Measurements from ENCODE around the gene MVB12B.
A peak's percentile ranks its signal among the peaks of the same experiment; 100 is the strongest.

Gene MVB12B

GRCh38 chr9:126494264-126494663, 167.6 kb downstream of the MVB12B start:
- no peak for DNase-seq (ENCODE audit: low read depth in 2 of 2)

GRCh38 chr9:126494746-126495145, 168.1 kb downstream of the MVB12B start:
- no peak for DNase-seq (ENCODE audit: low read depth in 2 of 2)

DNA sequence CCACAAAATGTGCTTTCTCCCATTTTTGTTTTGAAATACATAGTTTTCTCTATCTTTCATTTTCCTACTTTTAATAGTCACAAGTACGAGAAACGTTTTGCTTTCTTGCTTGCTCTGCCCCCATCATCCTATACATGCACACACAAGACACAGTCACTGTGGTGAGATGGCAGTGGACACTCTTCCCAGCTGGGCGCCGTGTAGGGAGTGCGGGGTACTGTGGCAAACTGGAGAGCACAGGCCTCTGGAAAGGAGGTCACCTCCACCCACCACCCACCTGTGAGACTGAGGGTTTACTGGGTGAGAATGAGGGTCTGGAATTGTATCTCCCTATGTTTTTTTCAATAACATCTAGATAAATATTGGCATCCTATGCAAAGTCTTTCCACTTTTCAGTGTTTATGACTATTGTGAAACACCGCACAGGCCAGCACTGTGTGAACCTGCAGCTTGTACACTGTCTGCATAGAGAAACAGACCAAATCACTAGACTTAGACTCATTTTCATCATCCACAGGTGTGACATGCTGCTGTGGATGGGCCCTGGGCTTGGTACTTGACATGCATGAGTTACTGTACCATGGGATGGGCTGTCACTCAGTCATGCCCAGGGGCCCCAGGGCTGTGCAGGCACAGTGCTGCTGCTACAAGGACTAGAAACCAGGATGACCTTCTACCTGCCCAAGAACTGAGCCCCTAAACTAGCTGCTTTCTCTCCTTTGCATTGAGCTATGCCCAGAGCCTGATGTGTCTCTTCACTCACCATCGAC, 169.0 kb downstream of the MVB12B start:
- no peak for DNase-seq (ENCODE audit: low read depth in 2 of 2)

GRCh38 chr9:126496181-126496576, 169.6 kb downstream of the MVB12B start:
- DNase-seq (ENCODE audit: low read depth in 2 of 2), result no peak

- DNase-seq (ENCODE audit: low read depth in 2 of 2), result no peak
Measured at GRCh38 chr9:126496781-126497659, 170.4 kb downstream of the MVB12B start.

- DNase-seq (ENCODE audit: low read depth in 2 of 2), result no peak
Measured at GRCh38 chr9:126497660-126498275, 171.1 kb downstream of the MVB12B start.

- DNase-seq (ENCODE audit: low read depth in 2 of 2), result no peak
Measured at GRCh38 chr9:126498331-126498730, 171.7 kb downstream of the MVB12B start.

DNA sequence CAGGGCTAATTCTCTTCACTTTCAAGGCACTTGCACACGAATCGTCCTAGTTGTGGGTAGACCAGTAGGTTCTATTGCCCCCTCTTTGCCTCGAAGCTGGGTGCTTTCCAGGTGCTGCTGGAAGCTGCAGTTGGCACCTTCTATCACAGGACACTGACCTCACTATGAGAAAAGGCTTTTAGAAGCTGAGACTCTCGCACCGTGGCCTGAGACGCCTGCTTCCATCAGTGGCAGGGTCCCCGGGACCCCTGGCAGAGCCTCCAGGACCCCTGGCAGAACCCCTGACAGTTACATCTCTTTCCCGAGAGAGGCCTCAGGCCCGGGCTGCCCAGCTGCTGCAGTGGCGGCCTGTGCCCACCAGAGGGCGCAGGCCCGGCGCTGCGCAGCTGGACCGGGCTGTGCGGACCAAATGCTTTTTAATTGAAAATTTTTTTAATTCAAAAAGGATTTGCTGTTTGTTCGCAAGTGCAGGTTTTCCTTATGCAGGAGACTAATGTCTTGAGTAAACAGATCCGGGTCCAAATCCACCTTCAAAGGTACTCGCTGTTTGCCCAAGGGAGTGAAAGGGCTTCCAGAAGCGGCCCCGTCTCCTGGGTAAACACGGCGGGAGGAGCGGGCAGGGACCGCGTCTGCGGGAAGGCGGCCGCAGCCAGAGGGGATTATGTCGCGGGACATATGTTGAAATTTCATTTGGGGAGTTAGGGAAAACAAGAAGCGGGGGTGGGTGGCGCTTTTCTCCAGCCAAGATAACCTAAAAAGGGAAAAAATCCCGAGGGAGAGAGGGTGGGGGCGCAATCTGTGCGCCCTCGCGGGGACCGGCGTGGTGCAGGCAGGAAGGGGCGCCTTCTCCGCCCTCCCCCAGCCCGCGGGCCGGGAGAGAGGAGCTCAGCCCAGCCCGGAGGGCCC, 172.6 kb downstream of the MVB12B start:
- DNase-seq (ENCODE audit: low read depth in 2 of 2), result no peak

GRCh38 chr9:126499911-126500599, 173.4 kb downstream of the MVB12B start:
- no peak for DNase-seq (ENCODE audit: low read depth in 2 of 2)

- peak in 1 of 2 experiments; percentile 44 for DNase-seq (ENCODE audit: low read depth in 2 of 2)
Measured at GRCh38 chr9:126500600-126501382, 174.2 kb downstream of the MVB12B start.

- DNase-seq (ENCODE audit: low read depth in 2 of 2), result no peak
Measured at GRCh38 chr9:126501383-126502331, 175.0 kb downstream of the MVB12B start.

GRCh38 chr9:126502417-126503332, 176.0 kb downstream of the MVB12B start:
- no peak for DNase-seq (ENCODE audit: low read depth in 2 of 2)

DNA sequence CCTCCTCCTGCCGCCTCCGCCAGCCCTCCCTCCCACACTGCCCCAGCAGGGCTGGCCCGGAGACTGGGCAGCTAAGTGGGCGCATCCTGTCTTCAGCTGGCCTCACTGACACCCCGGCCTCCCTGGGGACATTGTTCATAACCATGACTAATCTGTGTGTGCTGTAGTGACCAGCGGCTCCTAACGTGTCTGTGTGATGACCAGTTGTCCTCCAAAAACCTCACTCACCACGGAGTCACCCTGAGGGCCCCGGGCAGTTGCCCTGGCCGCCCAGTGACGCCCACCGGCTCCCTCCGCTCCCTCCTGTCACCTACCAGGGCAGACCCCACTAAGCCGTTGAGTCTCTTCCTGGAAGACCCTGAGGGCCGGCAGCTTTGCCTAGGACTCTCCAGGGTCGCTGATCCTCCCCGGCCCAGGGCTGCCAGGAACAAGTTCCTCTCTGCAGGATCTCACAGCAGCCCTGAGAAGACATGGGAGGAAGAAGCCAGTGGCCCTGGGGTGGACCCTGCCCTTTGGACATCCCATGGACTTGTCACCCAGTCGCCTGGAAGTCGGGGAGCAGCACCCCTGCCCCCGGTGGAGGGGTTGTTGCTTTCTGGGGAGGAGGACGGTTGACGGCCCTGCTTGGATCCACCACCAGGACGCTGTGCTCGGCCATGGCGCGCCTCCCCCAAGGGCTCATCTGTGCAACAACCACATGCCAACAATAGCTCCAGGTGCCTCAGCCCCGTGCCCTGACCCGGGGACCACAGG, 176.9 kb downstream of the MVB12B start:
- no peak for DNase-seq (ENCODE audit: low read depth in 2 of 2)

- no peak for DNase-seq (ENCODE audit: low read depth in 2 of 2)
Measured at GRCh38 chr9:126504086-126504976, 177.7 kb downstream of the MVB12B start.

DNA sequence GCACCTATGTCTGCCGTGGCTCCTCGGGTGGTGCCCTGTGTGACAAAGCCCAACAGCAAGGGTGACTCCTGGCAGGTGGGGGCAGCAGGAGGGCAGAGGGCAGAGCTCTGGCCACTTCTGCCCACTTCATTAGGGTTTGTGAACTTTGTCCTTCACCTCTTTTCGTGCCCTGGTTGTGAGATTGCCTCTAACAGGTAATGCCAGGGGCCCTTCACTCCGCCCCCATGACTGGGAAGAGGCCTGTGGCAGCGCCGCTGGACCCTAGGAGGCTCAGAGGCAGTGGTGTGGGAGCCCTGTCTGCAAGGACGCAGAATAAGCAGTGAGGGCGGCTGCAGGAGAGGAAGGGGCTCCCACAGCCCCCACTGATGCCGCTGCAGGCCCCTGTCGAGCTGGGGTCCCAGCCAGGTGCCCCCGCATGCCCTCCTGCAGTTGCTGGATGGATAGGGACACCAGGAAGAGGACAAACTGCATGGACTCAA, 178.4 kb downstream of the MVB12B start:
- DNase-seq (ENCODE audit: low read depth in 2 of 2), result no peak
